MG63 (cell line): ENCODE data around the gene SLC44A3. TPM values are rescaled to one million over a fixed set of nuclear protein-coding genes. Genes with fewer than 3 reads are reported as not detected.

Source experiments
- total RNA-seq: library from RNA; depleted of rRNA; stranded (reverse); fragments of >200 nt; shearing (Covaris generic); gene quantifications from 2 replicates; pipeline ENCODE4 v1.2.3, GENCODE V29; 2014; ENCODE audit warnings: low replicate concordance; rRNA removed

The SLC44A3 gene
- total RNA-seq, 1 experiment from 2014 or later = 0.26 TPM

Other genes with a start within 250 kb of the SLC44A3 start
- 129 and 169 TPM in 2 replicates for gene CNN3, start 106.8 kb downstream of the SLC44A3 start, total RNA-seq